ENCODE results near the gene UBLCP1.
"Not testable (repeated sequence)": the region's sequence is repeated elsewhere in the genome, so short reads cannot be mapped to it uniquely, and the experiment has no call there.

UBLCP1 gene

DNA sequence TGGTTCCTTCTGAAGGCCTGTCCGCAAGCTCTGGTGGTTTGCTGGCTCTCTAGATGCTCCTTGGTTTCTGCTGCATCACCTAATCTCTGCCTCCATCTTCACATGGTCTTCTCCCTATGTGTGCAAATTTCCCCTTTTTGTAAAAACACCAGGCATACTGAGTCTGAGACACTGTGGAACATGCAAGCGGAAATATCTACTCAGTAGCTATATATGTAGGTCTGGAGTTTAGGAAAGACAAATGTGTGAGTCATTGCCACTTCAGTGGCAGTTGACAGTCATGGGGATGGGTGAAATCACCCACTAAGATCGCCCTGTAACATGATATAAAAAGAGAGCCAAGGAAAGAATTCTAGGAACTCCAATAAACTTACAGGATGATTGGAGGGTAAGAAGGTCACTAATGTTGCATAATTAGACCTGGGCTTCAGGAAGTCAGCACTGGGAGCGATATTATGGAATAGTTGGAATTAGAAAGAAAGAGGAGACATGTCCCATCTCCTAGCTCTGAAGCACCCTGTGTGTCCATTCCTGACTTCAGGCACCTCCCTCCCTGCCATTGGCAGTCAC, 22.7 kb upstream of the UBLCP1 start:
- Mint-ChIP-seq H3K9me3 (ENCODE audit: low read depth) (no peaks in the 10 kb centered on the region), H3K4me1 (ENCODE audit: low read depth) (peaks cover 42% of the 10 kb centered on the region), H3K36me3 (no peaks in the 10 kb centered on the region), H3K27me3 (no peaks in the 10 kb centered on the region), H3K4me3 (peak overlapping the region; percentile 34), H3K27ac (peak overlapping the region; percentile 62)

DNA sequence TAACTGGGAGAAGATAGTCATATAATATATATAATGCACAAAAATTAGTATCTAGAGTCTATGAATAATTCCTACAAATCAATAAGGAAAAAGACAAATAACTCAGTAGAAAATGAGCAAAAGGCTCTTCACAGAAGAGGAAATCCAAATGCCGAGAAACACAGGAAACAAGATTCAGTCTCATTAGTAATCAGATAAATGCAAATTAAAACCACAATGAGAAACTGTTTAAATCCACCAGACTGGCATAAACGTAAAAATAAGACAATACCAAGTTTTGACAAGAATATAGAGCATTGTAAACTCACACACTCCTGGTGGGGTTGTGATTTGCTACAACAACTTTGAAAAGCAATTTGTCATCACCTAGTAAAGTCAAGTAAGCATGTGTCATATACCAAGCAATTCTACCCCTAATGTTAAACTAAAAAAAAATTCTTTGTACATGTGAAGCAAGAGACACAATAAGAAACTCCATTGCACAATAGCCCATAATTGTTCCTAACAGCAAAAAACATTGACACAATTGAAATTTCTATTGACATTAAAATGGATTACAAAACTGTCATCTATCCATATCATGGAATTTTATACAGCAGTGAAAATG, 21.0 kb upstream of the UBLCP1 start:
- Mint-ChIP-seq H3K27me3 (no peaks in the 10 kb centered on the region), H3K27ac (peak overlapping the region; percentile 41), H3K36me3 (no peaks in the 10 kb centered on the region), H3K4me1 (ENCODE audit: low read depth) (peaks cover 42% of the 10 kb centered on the region), H3K9me3 (ENCODE audit: low read depth) (no peaks in the 10 kb centered on the region), H3K4me3 (peak overlapping the region; percentile 31)

DNA sequence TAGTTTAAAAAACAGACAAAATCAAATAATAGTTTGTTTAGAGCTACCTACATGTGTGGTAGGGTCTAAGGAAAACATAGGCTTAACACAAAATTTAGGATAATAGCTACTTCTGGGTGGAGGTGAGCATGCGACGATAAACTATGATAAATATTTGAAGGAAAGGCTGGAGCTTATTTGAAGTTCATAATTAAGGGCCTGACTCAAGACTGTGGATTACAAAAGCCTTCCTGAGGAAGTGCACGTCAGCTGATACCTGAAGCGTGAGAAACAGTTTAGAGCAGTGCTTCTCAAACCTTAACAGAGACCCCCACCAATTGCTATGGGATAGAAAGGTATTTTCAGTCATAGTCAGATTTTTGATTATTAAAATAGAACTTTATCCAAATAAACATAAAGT, 20.4 kb upstream of the UBLCP1 start:
- Mint-ChIP-seq H3K36me3 (no peaks in the 10 kb centered on the region), H3K27me3 (no peaks in the 10 kb centered on the region), H3K4me3 (no peak overlapping the region), H3K4me1 (ENCODE audit: low read depth) (peaks cover 42% of the 10 kb centered on the region), H3K9me3 (ENCODE audit: low read depth) (no peaks in the 10 kb centered on the region), H3K27ac (no peak overlapping the region)

DNA sequence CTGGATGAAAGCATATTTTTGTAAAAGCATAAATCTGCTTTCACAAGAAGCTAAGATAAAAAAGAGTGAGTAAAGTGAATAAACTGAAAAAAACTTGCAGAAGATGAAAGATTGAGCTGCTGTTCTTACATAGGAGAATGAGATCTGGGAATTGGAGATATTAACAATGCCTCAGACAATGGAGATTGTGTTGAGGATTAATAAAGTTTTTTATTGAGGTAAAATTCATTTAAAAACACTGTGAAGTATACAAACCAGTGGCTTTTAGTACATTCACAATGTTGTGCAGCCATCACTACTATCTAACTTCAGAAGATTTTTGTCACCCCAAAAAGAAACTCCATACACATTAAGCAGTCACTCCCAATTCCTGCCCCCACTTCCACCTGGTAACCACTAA, 19.7 kb upstream of the UBLCP1 start:
- Mint-ChIP-seq H3K36me3 (no peaks in the 10 kb centered on the region), H3K9me3 (ENCODE audit: low read depth) (no peaks in the 10 kb centered on the region), H3K4me3 (no peak overlapping the region), H3K27me3 (peaks cover 3% of the 10 kb centered on the region), H3K27ac (no peak overlapping the region), H3K4me1 (ENCODE audit: low read depth) (peaks cover 42% of the 10 kb centered on the region)

DNA sequence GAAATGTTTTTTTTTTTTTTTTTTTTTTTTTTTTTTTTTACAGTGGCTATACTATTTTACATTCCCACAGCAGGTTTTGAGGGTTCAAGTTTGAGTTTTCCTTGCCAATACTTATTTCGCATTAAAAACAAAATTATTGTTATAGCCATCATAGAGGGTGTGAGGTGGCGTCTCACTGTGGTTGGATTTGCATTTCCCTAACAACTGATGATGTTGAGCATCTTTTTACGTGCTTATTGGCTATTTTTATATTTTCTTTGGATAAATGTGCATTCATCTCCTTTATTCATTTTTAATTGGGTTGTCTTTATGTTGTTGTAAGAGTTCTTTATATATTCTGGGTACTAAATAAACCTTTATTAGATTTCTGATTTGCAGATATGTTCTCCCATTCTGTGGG, 18.9 kb upstream of the UBLCP1 start:
- Mint-ChIP-seq H3K27me3 (peaks cover 7% of the 10 kb centered on the region), H3K9me3 (ENCODE audit: low read depth) (no peaks in the 10 kb centered on the region), H3K27ac (no peak overlapping the region)

DNA sequence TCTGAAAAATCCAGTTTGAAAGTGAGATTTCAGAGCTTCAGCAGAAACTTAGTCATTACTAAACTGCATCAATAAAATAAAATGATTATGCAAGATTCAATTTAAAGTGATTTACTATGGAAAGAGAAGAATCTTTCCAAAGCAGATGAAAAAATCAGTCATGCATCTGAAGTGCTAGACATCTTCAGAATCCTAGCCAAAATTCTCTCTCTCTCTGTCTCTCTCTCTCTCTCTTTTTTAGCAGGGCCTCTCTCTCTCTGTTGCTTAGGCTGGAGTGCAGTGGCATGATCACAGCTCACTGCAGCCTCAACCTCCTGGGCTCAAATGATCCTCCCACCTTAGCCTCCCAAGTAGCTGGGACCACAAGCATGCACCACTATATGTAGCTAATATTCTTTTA, 18.2 kb upstream of the UBLCP1 start:
- Mint-ChIP-seq H3K27ac (no peak overlapping the region), H3K4me1 (ENCODE audit: low read depth) (peaks cover 38% of the 10 kb centered on the region), H3K4me3 (no peak overlapping the region), H3K9me3 (ENCODE audit: low read depth) (no peaks in the 10 kb centered on the region), H3K36me3 (no peaks in the 10 kb centered on the region), H3K27me3 (peaks cover 7% of the 10 kb centered on the region)

More for the DNA sequence above, 18.9 kb upstream of the UBLCP1 start:
- Mint-ChIP-seq H3K4me3 (no peak overlapping the region), H3K4me1 (ENCODE audit: low read depth) (peaks cover 42% of the 10 kb centered on the region), H3K36me3 (no peaks in the 10 kb centered on the region)

DNA sequence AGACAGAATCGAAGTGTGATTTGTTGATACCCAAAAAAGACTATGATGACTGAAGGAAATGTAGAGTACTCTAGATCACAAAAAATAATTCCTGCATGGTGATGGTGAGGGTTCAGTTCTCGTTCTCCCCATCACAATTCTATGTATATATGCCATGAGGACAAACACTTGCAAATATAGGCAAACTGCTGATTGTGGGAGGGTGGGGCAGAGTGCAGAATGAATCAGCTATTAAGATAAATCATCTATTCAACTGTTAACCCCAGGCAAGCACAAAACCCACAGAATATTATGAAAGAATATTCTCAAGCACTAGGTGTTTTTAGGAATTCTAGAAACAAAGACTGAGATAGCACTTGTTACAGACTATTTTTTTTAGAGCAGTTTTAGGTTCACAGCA, 13.9 kb upstream of the UBLCP1 start:
- peaks cover 3% of the 10 kb centered on the region for H3K4me1 Mint-ChIP-seq (ENCODE audit: low read depth)
- H3K36me3 Mint-ChIP-seq = no peaks in the 10 kb centered on the region
- H3K4me3 Mint-ChIP-seq = no peak overlapping the region
- H3K27ac Mint-ChIP-seq = no peak overlapping the region
- peaks cover 7% of the 10 kb centered on the region for H3K27me3 Mint-ChIP-seq
- H3K9me3 Mint-ChIP-seq (ENCODE audit: low read depth) = no peaks in the 10 kb centered on the region

DNA sequence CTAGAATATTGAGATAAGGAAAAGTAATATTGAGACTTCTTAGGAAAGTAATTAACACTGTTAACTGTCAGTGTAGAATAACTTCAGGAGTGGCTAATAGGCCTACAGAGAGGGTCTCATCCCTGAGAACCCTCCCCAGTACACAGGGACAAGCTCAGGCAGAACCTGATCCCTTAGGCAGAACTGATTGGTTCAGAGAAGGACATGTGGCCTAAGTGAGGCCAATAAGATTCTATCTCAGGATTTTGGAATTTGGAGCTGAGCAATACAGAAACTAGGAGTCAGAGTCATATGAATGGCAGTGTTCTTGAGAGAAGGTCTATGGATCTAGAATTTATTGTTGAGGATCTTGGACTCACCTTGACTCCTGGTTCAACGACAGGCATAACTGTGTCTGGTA, 10.9 kb upstream of the UBLCP1 start:
- Mint-ChIP-seq H3K36me3 (no peaks in the 10 kb centered on the region), H3K27ac (no peak overlapping the region), H3K4me3 (no peak overlapping the region), H3K4me1 (ENCODE audit: low read depth) (no peaks in the 10 kb centered on the region), H3K27me3 (peaks cover 7% of the 10 kb centered on the region), H3K9me3 (ENCODE audit: low read depth) (no peaks in the 10 kb centered on the region)

DNA sequence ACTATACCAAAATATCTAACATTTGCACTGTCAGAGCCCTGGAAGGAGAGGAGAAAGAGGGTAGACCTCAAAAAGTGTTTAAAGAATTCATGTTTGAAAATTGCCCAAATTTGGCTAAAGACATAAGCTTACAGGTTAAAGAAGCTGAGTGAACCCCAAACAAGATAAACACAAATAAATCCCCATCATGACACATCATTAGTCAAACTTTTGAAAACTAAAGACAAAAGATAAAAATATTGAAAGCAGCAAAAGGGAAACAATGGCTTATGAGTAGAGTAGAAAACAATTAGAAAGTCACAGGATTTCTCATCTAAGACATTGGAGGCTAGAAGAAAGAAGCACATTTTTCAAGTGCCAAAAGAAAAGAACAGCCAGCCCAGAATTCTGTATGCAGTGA, 6.1 kb upstream of the UBLCP1 start:
- Mint-ChIP-seq H3K4me3 (no peak overlapping the region), H3K4me1 (ENCODE audit: low read depth) (peaks cover 8% of the 10 kb centered on the region), H3K9me3 (ENCODE audit: low read depth) (no peaks in the 10 kb centered on the region), H3K27me3 (no peaks in the 10 kb centered on the region), H3K27ac (no peak overlapping the region), H3K36me3 (no peaks in the 10 kb centered on the region)

DNA sequence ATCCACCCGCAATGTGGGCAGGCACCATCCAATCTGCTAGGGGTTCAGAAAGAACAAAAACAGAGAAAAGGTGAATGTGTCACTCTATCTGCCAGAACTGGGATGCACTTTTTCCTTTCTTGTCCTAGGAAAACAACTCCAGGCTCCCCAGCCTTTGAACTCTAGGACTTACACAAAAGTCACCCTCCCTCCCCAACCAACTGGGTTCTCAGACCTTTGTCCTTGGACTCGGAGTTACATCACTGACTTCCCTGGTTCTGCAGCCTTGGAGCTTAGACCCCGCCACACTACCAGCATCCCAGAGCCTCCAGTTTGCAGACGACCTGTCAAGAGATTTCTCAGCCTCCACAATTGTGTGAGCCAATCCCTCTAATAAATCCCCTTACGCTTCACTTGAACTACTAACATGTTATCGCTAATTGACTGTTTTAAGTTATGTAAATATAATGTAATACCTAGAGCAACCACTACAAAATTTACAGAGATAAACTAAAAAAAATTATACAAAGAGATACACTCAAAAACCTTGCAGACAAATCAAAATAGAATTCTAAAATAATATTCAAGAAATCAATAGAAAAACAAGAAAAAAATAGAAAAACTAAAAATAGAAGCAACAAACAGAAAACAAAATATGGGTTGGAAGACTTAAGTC, 5.3 kb upstream of the UBLCP1 start:
- no peak overlapping the region for H3K27ac Mint-ChIP-seq
- peaks cover 16% of the 10 kb centered on the region for H3K4me1 Mint-ChIP-seq (ENCODE audit: low read depth)
- no peaks in the 10 kb centered on the region for H3K9me3 Mint-ChIP-seq (ENCODE audit: low read depth)
- H3K27me3 Mint-ChIP-seq = no peaks in the 10 kb centered on the region
- no peaks in the 10 kb centered on the region for H3K36me3 Mint-ChIP-seq
- no peak overlapping the region for H3K4me3 Mint-ChIP-seq

DNA sequence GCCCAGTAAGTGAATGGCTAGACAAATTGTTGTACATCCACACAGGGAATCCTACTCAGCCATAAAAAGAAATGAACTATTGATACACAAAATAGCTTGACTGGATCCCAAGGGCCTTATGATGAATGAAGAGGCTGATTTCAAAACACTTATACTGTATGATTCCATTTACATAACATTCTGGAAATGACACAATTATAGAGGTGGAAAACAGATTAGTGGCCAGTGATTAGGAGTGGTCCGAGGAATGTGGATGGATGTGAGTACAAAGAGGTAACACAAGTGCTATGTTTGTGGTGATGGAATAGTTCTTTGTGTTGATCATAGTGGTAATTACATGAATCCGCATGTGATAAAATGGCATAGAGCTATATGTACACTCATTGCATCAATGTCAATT, 4.7 kb upstream of the UBLCP1 start:
- H3K27me3 Mint-ChIP-seq = no peaks in the 10 kb centered on the region
- no peak overlapping the region for H3K27ac Mint-ChIP-seq
- H3K4me3 Mint-ChIP-seq = no peak overlapping the region
- H3K4me1 Mint-ChIP-seq (ENCODE audit: low read depth) = peaks cover 16% of the 10 kb centered on the region
- H3K9me3 Mint-ChIP-seq (ENCODE audit: low read depth) = no peaks in the 10 kb centered on the region
- H3K36me3 Mint-ChIP-seq = no peaks in the 10 kb centered on the region

DNA sequence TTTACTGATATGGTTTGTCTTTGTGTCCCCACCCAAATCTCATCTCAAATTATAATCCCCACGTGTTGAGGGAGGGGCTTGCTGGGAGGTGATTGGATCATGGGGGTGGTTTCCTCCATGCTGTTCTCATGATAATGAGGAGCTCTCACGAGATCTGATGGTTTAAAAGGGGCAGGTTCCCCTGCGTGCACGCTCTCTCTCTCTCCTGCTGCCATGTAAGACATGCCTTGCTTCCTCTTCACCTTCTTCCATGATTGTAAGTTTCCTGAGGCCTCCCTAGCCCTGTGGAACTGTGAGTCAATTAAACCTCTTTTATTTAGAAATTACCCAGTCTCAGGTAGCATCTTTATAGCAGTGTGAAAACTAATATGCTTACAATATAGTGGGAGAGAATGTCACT, 2.9 kb upstream of the UBLCP1 start:
- H3K27me3 Mint-ChIP-seq; H3K9me3 Mint-ChIP-seq (ENCODE audit: low read depth); H3K4me3 Mint-ChIP-seq; H3K36me3 Mint-ChIP-seq; H3K27ac Mint-ChIP-seq: not testable (repeated sequence)
- peaks cover 30% of the 10 kb centered on the region for H3K4me1 Mint-ChIP-seq (ENCODE audit: low read depth)

DNA sequence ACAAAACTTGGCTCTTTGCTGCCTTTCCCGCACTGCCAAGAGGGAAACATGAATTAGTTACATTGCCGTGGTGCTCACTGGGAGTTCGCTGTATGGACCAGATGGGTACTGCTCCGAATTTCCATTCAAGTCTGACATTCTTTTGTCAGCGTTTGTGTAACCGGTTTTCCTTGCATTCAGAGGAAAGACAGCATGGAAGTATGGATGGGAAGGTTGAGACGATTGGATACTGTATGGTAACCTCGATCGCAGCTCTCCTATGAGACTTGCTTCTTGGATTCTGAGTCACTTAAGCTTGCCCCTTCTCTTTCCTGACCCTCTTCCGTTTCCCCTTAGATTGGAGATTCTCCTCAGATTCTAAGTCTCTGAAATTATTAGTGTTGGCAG, 625 bp upstream of the UBLCP1 start:
- peaks cover 45% of the 10 kb centered on the region for H3K4me1 Mint-ChIP-seq (ENCODE audit: low read depth)
- H3K27ac Mint-ChIP-seq = peak overlapping the region; percentile 99
- no peaks in the 10 kb centered on the region for H3K27me3 Mint-ChIP-seq
- H3K4me3 Mint-ChIP-seq = peak overlapping the region; percentile 99
- H3K36me3 Mint-ChIP-seq = peaks cover 12% of the 10 kb centered on the region
- H3K9me3 Mint-ChIP-seq (ENCODE audit: low read depth) = no peaks in the 10 kb centered on the region

DNA sequence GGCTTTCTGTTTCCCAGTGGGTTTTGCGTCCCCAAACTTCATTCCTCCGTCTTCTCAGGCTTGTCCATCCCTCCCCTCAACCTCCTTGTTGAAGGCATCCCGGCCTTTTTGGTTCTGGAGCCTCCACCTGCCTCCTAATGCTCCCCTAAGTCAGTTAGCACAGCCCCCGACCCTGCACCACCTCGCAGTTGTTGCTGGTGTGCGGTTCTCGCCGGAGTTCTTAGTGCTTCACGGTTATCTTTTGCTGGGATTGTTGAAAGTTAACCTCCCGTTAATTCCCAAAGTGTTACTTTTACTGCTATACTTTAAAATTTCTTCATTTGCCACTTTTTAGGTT, 447 bp downstream of the UBLCP1 start:
- Mint-ChIP-seq H3K9me3 (ENCODE audit: low read depth) (no peaks in the 10 kb centered on the region), H3K27me3 (no peaks in the 10 kb centered on the region)

DNA sequence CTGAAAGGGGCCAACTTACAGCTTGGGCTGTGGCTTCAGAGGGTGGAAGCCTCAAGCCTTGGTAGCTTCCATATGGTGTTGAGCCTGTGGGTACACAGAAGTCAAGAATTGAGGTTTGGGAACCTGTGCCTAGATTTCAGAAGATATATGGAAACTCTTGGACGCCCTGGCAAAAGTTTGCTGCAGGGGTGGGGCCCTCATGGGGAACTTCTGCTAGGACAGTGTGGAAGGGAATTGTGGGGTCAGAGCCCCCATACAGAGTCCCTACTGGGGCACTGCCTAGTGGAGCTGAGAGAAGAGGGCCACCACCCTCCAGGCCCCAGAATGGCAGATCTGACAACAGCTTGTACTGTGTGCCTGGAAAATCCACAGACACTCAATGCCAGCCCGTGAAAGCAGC, 3.7 kb downstream of the UBLCP1 start:
- H3K4me3 Mint-ChIP-seq; H3K27ac Mint-ChIP-seq; H3K9me3 Mint-ChIP-seq (ENCODE audit: low read depth); H3K27me3 Mint-ChIP-seq: not testable (repeated sequence)
- Mint-ChIP-seq H3K4me1 (ENCODE audit: low read depth) (peaks cover 62% of the 10 kb centered on the region), H3K36me3 (peaks cover 22% of the 10 kb centered on the region)

More for the DNA sequence above, 447 bp downstream of the UBLCP1 start:
- Mint-ChIP-seq H3K36me3 (peaks cover 14% of the 10 kb centered on the region), H3K27ac (peak overlapping the region; percentile 99), H3K4me3 (peak overlapping the region; percentile 99), H3K4me1 (ENCODE audit: low read depth) (peaks cover 53% of the 10 kb centered on the region)

DNA sequence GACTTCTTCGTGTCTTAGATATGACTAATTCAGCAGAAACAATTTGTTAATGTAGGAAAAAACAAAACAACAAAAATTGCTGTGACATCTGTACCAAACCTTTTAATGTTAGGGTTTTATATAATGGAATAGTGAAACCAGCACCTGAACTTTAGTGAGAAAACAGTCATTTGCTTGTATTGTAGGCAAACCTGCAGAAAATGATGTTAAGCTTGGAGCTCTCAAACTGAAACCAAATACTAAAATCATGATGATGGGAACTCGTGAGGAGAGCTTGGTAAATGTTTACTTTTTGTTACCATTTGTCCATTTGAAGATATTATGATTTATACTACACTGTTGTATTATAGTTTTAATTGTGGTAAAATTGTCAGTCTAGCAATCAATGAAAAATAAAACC, 6.6 kb downstream of the UBLCP1 start:
- H3K4me3 Mint-ChIP-seq = no peak overlapping the region
- peaks cover 22% of the 10 kb centered on the region for H3K36me3 Mint-ChIP-seq
- no peaks in the 10 kb centered on the region for H3K9me3 Mint-ChIP-seq (ENCODE audit: low read depth)
- peaks cover 45% of the 10 kb centered on the region for H3K4me1 Mint-ChIP-seq (ENCODE audit: low read depth)
- H3K27me3 Mint-ChIP-seq = no peaks in the 10 kb centered on the region
- H3K27ac Mint-ChIP-seq = no peak overlapping the region
